ENCODE results near the gene LDLRAD4. TPM values are rescaled to one million over a fixed set of nuclear protein-coding genes. Genes with fewer than 3 reads are reported as not detected.
"Not testable (repeated sequence)": the region's sequence is repeated elsewhere in the genome, so short reads cannot be mapped to it uniquely, and the experiment has no call there.

LDLRAD4 gene
- total RNA-seq, 1 experiment from 2014 or later = 3.6 TPM

DNA sequence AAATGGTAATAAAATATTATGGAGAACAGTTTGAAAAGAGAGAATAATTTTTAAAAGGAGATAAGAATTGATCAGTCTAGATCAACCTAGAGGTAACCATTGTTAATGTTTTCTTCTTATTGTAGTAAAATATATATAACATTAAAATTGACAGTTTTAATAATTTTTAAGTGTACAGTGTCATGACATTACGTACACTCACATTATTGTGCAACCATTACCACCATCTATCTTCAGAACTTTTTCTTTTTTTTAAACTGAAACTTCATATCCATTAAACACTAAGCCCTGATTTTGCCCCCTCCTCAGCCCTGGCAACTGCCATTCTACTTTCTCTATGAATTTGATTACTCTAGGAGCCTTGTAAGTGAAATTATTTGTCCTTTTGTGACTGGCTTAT lies 121.1 kb downstream of the LDLRAD4 start:
- intact Hi-C loops (cut with micrococcal nuclease; ENCODE audit: unreplicated experiment) = no loop called here

GRCh38 chr18:13346449-13346848 lies 127.9 kb downstream of the LDLRAD4 start:
- DNase-seq (ENCODE audit: low spot score); intact Hi-C loops (cut with micrococcal nuclease; ENCODE audit: unreplicated experiment); CTCF ChIA-PET; POLR2A ChIA-PET (ENCODE audit: low non-redundant PET); H3K27me3 ChIP-seq (replicated peaks; ENCODE audit: insufficient read depth, low read depth, low read length, poor library complexity); H3K9me3 ChIP-seq (ENCODE audit: low read depth, low read length, poor library complexity, severe bottlenecking); H3K4me3 ChIP-seq (ENCODE audit: low read depth, low read length, poor library complexity, severe bottlenecking); H3K27ac ChIP-seq (ENCODE audit: low read depth, low read length, poor library complexity, severe bottlenecking); H3K36me3 ChIP-seq (ENCODE audit: insufficient read depth, low read length, poor library complexity, severe bottlenecking); BruUV-seq (replicated peaks); H3K4me1 ChIP-seq (ENCODE audit: insufficient read depth, low read length, poor library complexity, severe bottlenecking): not testable (repeated sequence)

More for the DNA sequence above, 121.1 kb downstream of the LDLRAD4 start:
- H3K9me3 ChIP-seq (ENCODE audit: low read depth, low read length, poor library complexity, severe bottlenecking) = no peaks in the 10 kb centered on the region
- no peak overlapping the region for H3K4me3 ChIP-seq (ENCODE audit: low read depth, low read length, poor library complexity, severe bottlenecking)
- ChIA-PET CTCF (no interaction called here), POLR2A (ENCODE audit: low non-redundant PET) (no interaction called here)
- no peak for DNase-seq (ENCODE audit: low spot score)
- no peak overlapping the region for H3K27ac ChIP-seq (ENCODE audit: low read depth, low read length, poor library complexity, severe bottlenecking)
- no peak for TF ChIP-seq EZH2 (IDR thresholded peaks at IDR 0.05; ENCODE audit: borderline replicate concordance, low read depth, low read length, poor library complexity, severe bottlenecking)
- TF ChIP-seq, protein P1, sequence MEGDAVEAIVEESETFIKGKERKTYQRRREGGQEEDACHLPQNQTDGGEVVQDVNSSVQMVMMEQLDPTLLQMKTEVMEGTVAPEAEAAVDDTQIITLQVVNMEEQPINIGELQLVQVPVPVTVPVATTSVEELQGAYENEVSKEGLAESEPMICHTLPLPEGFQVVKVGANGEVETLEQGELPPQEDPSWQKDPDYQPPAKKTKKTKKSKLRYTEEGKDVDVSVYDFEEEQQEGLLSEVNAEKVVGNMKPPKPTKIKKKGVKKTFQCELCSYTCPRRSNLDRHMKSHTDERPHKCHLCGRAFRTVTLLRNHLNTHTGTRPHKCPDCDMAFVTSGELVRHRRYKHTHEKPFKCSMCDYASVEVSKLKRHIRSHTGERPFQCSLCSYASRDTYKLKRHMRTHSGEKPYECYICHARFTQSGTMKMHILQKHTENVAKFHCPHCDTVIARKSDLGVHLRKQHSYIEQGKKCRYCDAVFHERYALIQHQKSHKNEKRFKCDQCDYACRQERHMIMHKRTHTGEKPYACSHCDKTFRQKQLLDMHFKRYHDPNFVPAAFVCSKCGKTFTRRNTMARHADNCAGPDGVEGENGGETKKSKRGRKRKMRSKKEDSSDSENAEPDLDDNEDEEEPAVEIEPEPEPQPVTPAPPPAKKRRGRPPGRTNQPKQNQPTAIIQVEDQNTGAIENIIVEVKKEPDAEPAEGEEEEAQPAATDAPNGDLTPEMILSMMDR (conservative IDR thresholded peaks at IDR 0.05; ENCODE audit: low read depth, low read length) = no peak
- H3K4me1 ChIP-seq (ENCODE audit: insufficient read depth, low read length, poor library complexity, severe bottlenecking) = no peaks in the 10 kb centered on the region
- BruUV-seq (replicated peaks) = no TSS peak
- H3K36me3 ChIP-seq (ENCODE audit: insufficient read depth, low read length, poor library complexity, severe bottlenecking) = no peaks in the 10 kb centered on the region
- peaks cover 16% of the 10 kb centered on the region for H3K27me3 ChIP-seq (replicated peaks; ENCODE audit: insufficient read depth, low read depth, low read length, poor library complexity)

DNA sequence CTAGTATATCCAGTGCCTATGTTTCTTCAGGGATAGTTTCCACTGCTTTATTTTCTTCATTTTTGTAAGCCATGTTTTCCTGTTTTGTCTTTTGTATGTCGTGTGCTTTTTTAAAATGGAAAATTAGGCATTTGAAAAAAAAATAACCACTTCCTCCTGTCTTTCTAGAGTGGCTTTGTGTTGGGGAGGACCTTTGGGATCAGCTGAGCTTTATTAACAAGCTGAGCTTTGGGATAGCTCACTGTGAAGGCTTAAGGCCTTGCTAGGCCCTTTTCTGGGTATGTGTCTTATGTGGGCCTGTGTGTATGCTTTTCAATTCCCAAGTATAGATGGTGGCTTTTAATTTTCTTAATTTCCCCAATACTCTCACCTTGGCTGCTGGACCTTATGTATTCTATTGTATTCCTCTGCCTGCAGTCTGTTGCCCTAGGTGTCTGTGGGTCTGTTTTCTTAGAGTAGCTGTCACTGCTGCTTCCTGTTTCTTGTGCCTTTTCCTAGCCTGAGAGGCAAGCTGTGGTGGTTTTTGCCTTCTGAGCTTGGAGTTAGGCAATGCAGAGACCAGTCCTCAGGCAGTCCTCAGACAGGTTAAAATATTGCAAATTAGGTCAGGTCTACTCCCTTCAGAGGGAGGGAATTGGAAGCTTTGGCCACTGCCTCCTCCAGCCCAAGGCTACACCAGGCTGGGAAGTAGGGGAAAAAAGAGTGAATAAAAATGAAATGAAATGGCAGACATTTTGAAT lies 134.7 kb downstream of the LDLRAD4 start:
- TF ChIP-seq, protein P1 (conservative IDR thresholded peaks at IDR 0.05; ENCODE audit: low read depth, low read length) = no peak
- TF ChIP-seq EZH2 (IDR thresholded peaks at IDR 0.05; ENCODE audit: borderline replicate concordance, low read depth, low read length, poor library complexity, severe bottlenecking) = no peak
- Histone ChIP-seq H3K9me3 (ENCODE audit: low read depth, low read length, poor library complexity, severe bottlenecking) (no peaks in the 10 kb centered on the region), H3K4me3 (ENCODE audit: low read depth, low read length, poor library complexity, severe bottlenecking) (no peak overlapping the region), H3K27me3 (replicated peaks; ENCODE audit: insufficient read depth, low read depth, low read length, poor library complexity) (no peaks in the 10 kb centered on the region), H3K36me3 (ENCODE audit: insufficient read depth, low read length, poor library complexity, severe bottlenecking) (no peaks in the 10 kb centered on the region), H3K27ac (ENCODE audit: low read depth, low read length, poor library complexity, severe bottlenecking) (no peak overlapping the region), H3K4me1 (ENCODE audit: insufficient read depth, low read length, poor library complexity, severe bottlenecking) (no peaks in the 10 kb centered on the region)
- intact Hi-C loops (cut with micrococcal nuclease; ENCODE audit: unreplicated experiment) = no loop called here
- ChIA-PET CTCF (no interaction called here), POLR2A (ENCODE audit: low non-redundant PET) (interaction anchor here (0.6 kb wide), 1 partner anchor 145 kb away, joined by 3 read pairs; no protein-coding TSS in a partner anchor)
- DNase-seq (ENCODE audit: low spot score) = no peak
- BruUV-seq (replicated peaks) = no TSS peak

DNA sequence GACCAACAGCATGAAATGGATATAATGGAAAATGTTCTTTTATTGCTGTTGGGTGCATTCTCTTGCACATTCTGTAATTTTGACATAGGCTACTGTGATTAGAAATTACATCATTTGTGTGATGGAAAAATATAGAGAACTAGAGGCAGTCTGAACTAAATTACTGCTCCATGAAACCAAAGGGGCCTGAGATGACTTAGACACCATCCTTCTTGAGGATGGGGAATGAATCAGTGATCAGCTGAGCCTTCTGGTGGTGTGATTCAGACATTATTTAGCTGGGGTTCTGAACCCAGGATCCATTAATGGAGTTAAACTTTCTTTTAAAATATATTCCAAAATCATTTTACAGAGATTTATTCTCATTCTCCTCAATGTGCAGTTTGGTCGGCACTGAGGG lies 135.8 kb downstream of the LDLRAD4 start:
- no peak for DNase-seq (ENCODE audit: low spot score)
- Histone ChIP-seq H3K4me3 (ENCODE audit: low read depth, low read length, poor library complexity, severe bottlenecking) (no peak overlapping the region), H3K36me3 (ENCODE audit: insufficient read depth, low read length, poor library complexity, severe bottlenecking) (no peaks in the 10 kb centered on the region), H3K9me3 (ENCODE audit: low read depth, low read length, poor library complexity, severe bottlenecking) (no peaks in the 10 kb centered on the region), H3K4me1 (ENCODE audit: insufficient read depth, low read length, poor library complexity, severe bottlenecking) (no peaks in the 10 kb centered on the region), H3K27me3 (replicated peaks; ENCODE audit: insufficient read depth, low read depth, low read length, poor library complexity) (no peaks in the 10 kb centered on the region), H3K27ac (ENCODE audit: low read depth, low read length, poor library complexity, severe bottlenecking) (no peak overlapping the region)
- CTCF ChIA-PET = no interaction called here
- intact Hi-C loops (cut with micrococcal nuclease; ENCODE audit: unreplicated experiment) = no loop called here
- BruUV-seq (replicated peaks) = no TSS peak
- POLR2A ChIA-PET (ENCODE audit: low non-redundant PET) = no interaction called here
- TF ChIP-seq, protein P1 (conservative IDR thresholded peaks at IDR 0.05; ENCODE audit: low read depth, low read length) = no peak
- TF ChIP-seq EZH2 (IDR thresholded peaks at IDR 0.05; ENCODE audit: borderline replicate concordance, low read depth, low read length, poor library complexity, severe bottlenecking) = no peak

Data from A673 (cell line).